GM12878 (cell line): ENCODE results near the gene CYBB. TPM values are rescaled to one million over a fixed set of nuclear protein-coding genes. Genes with fewer than 3 reads are reported as not detected.

Experiments
- ATAC-seq: fragments of 200-7000 bp; cut with Tn5 transposase; 3 replicates; pipeline ENCODE4 v1.9.1; 2020; ENCODE audit warnings: mild to moderate bottlenecking, moderate library complexity
- BruUV-seq: library from RNA; stranded (reverse); fragments of 400-500 nt; replicated peaks from 2 replicates; lab custom pipeline; 2021; lab: Mats Ljungman, UMichigan
- CTCF ChIA-PET: fragments of 300-600 bp; sonication (Branson Sonifier 250); formaldehyde crosslinking; extraction: SDS; loops from one replicate; lab custom pipeline; 2021; ENCODE audit warnings: inconsistent platforms; lab: Yijun Ruan, JAX
- POLR2A ChIA-PET: fragments of 350-600 bp; formaldehyde crosslinking; extraction: SDS; loops from one replicate; lab custom pipeline; 2021; ENCODE audit warnings: inconsistent platforms; lab: Charles Lee
- RAD21 ChIA-PET: fragments of 300-600 bp; sonication (Branson Sonifier 250); formaldehyde crosslinking; loops from one replicate; lab custom pipeline; 2023; ENCODE audit warnings: antibody characterized with exemption; ENCODE audit not compliant: unreplicated experiment; lab: Charles Lee
- SMC1A ChIA-PET: fragments of 300-600 bp; sonication (Branson Sonifier 250); formaldehyde crosslinking; loops from one replicate; lab custom pipeline; 2023; ENCODE audit not compliant: unreplicated experiment, uncharacterized antibody; lab: Charles Lee
- DNase-seq: peaks from one replicate; pipeline ENCODE4 v3.0.0-alpha.2; 2011; ENCODE audit warnings: low read depth, low spot score
- FAIRE-seq: peaks from 3 replicates; lab custom pipeline; 2011; peaks lifted over from hg19 to GRCh38; lab: Jason Lieb, UNC
- H2AFZ ChIP-seq: 2 replicates; pipeline ENCODE4 v1.6.0; 2011; ENCODE audit warnings: low read depth, low read length, control low read depth; ENCODE audit not compliant: control insufficient read depth
- H3K27ac ChIP-seq: 2 replicates; pipeline ENCODE4 v1.5.1; 2011; ENCODE audit warnings: control low read depth; ENCODE audit not compliant: control insufficient read depth, insufficient read depth
- H3K27me3 ChIP-seq, 2 experiments: replicated peaks in 1 of 2; 2 replicates each; pipeline versions ENCODE4 v1.6.0 to v1.6.1; 2011; ENCODE audit warnings: low read length in 1 of 2; ENCODE audit not compliant: control insufficient read depth in 2 of 2, insufficient read depth in 2 of 2
- H3K36me3 ChIP-seq, 2 experiments: 2 replicates each; pipeline ENCODE4 v1.5.1; 2011; ENCODE audit warnings: low read length in 1 of 2; ENCODE audit not compliant: control insufficient read depth in 2 of 2, insufficient read depth in 2 of 2
- H3K4me1 ChIP-seq: 2 replicates; pipeline ENCODE4 v1.6.1; 2011; ENCODE audit warnings: mild to moderate bottlenecking, low read length, moderate library complexity, mixed read lengths; ENCODE audit not compliant: control insufficient read depth, insufficient read depth
- H3K4me2 ChIP-seq: 2 replicates; pipeline ENCODE4 v1.6.0; 2011; ENCODE audit warnings: control low read depth; ENCODE audit not compliant: control insufficient read depth, insufficient read depth
- H3K4me3 ChIP-seq: fragments of 200-600 bp; sonication (generic); 2 replicates; pipeline ENCODE4 v1.5.1; 2016
- H3K79me2 ChIP-seq: 2 replicates; pipeline ENCODE4 v1.6.0; 2011; ENCODE audit warnings: low read length; ENCODE audit not compliant: control insufficient read depth, insufficient read depth
- H3K9ac ChIP-seq: 2 replicates; pipeline ENCODE4 v1.8.0; 2011; ENCODE audit warnings: low read length, control low read depth, mixed read lengths; ENCODE audit not compliant: control insufficient read depth, insufficient read depth
- H3K9me3 ChIP-seq: replicated peaks from 3 replicates; pipeline ENCODE4 v1.5.1; 2011; ENCODE audit warnings: mild to moderate bottlenecking, low read length; ENCODE audit not compliant: control insufficient read depth, insufficient read depth
- H4K20me1 ChIP-seq: 2 replicates; pipeline ENCODE4 v1.6.0; 2011; ENCODE audit not compliant: control insufficient read depth, insufficient read depth
- ASH2L ChIP-seq: fragments of 300-600, 200-600 bp; sonication (generic); IDR thresholded peaks from 2 replicates; pipeline ENCODE4 v1.6.1; 2017; ENCODE audit warnings: low read depth, mild to moderate bottlenecking, borderline replicate concordance
- CBX3 ChIP-seq: fragments of 200-600 bp; sonication (generic); IDR thresholded peaks from 2 replicates; pipeline ENCODE4 v1.6.1; 2016; ENCODE audit warnings: low read depth, borderline replicate concordance
- FOXM1 ChIP-seq: IDR thresholded peaks from 2 replicates; pipeline ENCODE4 v1.6.1; 2012; ENCODE audit warnings: low read depth, mild to moderate bottlenecking, inconsistent platforms, low read length, moderate library complexity
- RAD21 ChIP-seq: IDR thresholded peaks from 2 replicates; pipeline ENCODE4 v1.6.1; 2011; ENCODE audit warnings: mild to moderate bottlenecking, low read depth, low read length, moderate library complexity; ENCODE audit not compliant: insufficient read depth
- RCOR1 ChIP-seq: conservative IDR thresholded peaks from 2 replicates; pipeline ENCODE4 v1.6.1; 2012; ENCODE audit warnings: low read depth, low read length, improper control_type of control experiment
- SREBF2 ChIP-seq: IDR thresholded peaks from 2 replicates; pipeline ENCODE4 v1.6.1; 2012; ENCODE audit warnings: mild to moderate bottlenecking, low read length
- WGBS: methylation state at CpG from one replicate; pipeline ENCODE4 v1.1.6; 2016; ENCODE audit warnings: low lambda C conversion rate; ENCODE audit not compliant: insufficient replicate concordance, insufficient coverage; ENCODE audit errors: missing lambda C conversion rate; 5-methylcytosine and 5-hydroxymethylcytosine counted together
- in situ Hi-C: fragments of 300-500 bp; cut with MboI; formaldehyde crosslinking; loops from 9 replicates; pipeline ENCODE4 v1.14.3; 2018; ENCODE audit warnings: mixed read lengths
- intact Hi-C: fragments of 100-400 bp; cut with micrococcal nuclease; formaldehyde crosslinking; loops from one replicate; pipeline ENCODE4 v1.14.2; 2022; ENCODE audit not compliant: unreplicated experiment
- polyA plus RNA-seq, 11 experiments: library from polyadenylated mRNA; depleted of rRNA in 4 of 11; unstranded in 6 of 11; stranded (reverse) in 5 of 11; fragments of >200 nt; fragmentation: Nextera tagmentation in 4 of 11; fragmentation: Illumina TruSeq in 1 of 11; extraction: Ambion mirVana in 4 of 11; extraction: Trizol in 1 of 11; gene quantifications; 1 replicate in 1 of 11; 2 replicates in 10 of 11; pipeline versions ENCODE4 v1.2.1 to v1.2.3, GENCODE V29; 2011 to 2016; ENCODE audit warnings: inconsistent platforms in 2 of 11, missing spikeins in 2 of 11, low read depth in 1 of 11
- total RNA-seq, 4 experiments: library from RNA; depleted of rRNA in 3 of 4; stranded (reverse); fragments of >200 nt in 3 of 4; fragmentation: Illumina TruSeq in 1 of 4; extraction: Trizol in 1 of 4; gene quantifications; 2 replicates each; pipeline versions ENCODE4 v1.2.1 to v1.2.3, GENCODE V29; 2013 to 2021
- TF ChIP-seq, protein P1 (sequence below): IDR thresholded peaks from 2 replicates; pipeline ENCODE4 v1.6.1; 2011; ENCODE audit warnings: low read depth, low read length, improper control_type of control experiment, borderline replicate concordance
- TF ChIP-seq, protein P2 (sequence below): IDR thresholded peaks from 2 replicates; pipeline ENCODE4 v1.6.1; 2012; ENCODE audit warnings: improper control_type of control experiment, low read depth, low read length; ENCODE audit not compliant: insufficient replicate concordance
- TF ChIP-seq, protein P3 (sequence below): fragments of 450-650 bp; IDR thresholded peaks from 2 replicates; pipeline ENCODE4 v1.6.1; 2014; ENCODE audit warnings: mild to moderate bottlenecking
- TF ChIP-seq, protein P4 (sequence below): fragments of 450-650 bp; IDR thresholded peaks from 2 replicates; pipeline ENCODE4 v1.6.1; 2017; ENCODE audit warnings: antibody characterized with exemption, mild to moderate bottlenecking, moderate library complexity
- TF ChIP-seq, protein P5 (sequence below): IDR thresholded peaks from 2 replicates; pipeline ENCODE4 v1.6.1; 2012; ENCODE audit warnings: low read depth, low read length, improper control_type of control experiment
- TF ChIP-seq, protein P6 (sequence below): IDR thresholded peaks from 2 replicates; pipeline ENCODE4 v1.6.1; 2012; ENCODE audit warnings: low read depth, low read length, improper control_type of control experiment

CYBB gene
- total and polyA plus RNA-seq, 10 of the 15 experiments (the other 5 are each of a cell fraction or from before 2014, with no cell fraction given): 6.2 to 73.9 (median 24.8) TPM

DNA sequence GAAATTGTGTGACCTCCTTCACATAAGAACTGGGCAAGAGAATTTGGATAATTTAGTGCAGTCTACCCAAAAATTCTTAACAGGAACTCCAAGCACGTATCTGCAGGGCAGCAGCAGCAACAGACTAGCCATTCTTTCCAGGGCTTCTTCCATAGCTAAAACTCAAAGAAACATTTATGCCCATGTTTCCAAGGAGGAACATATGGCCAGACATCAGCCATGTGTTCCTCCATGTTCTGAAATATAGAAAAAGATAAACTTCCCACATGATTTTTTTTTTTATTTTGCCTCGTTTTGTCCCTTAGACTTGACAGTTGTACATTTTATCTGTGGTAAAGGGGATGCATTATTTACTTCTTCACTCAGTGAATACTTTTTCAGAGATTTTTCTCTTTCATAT, 27.6 kb upstream of the CYBB start:
- Histone ChIP-seq H3K27me3 (no peaks in the 10 kb centered on the region), H3K4me1 (peaks cover 27% of the 10 kb centered on the region), H3K36me3 (no peaks in the 10 kb centered on the region), H3K27ac (no peak overlapping the region), H3K4me3 (no peak overlapping the region), H3K9me3 (no peaks in the 10 kb centered on the region), H3K9ac (no peak overlapping the region), H3K79me2 (no peaks in the 10 kb centered on the region), H3K4me2 (no peak overlapping the region), H2AFZ (no peak overlapping the region), H4K20me1 (no peaks in the 10 kb centered on the region)
- CTCF ChIA-PET: interaction anchor here (2.4 to 6.1 kb wide), 3 partner anchors 8 to 73 kb away, joined by 9 to 43 read pairs (median 16); partner anchors contain the start of gene CYBB
- SMC1A ChIA-PET: interaction anchor here (2.3 to 4.6 kb wide), 3 partner anchors 11 to 32 kb away, joined by 7 to 72 read pairs (median 17); partner anchors contain the start of gene CYBB
- intact Hi-C loops: no loop called here
- POLR2A ChIA-PET: interaction anchor here (0.6 kb wide), 1 partner anchor 67 kb away, joined by 5 read pairs; no protein-coding TSS in a partner anchor
- in situ Hi-C loops: no loop called here
- no TSS peak for BruUV-seq
- DNase-seq: no peak
- WGBS: 67% methylated on average over 2 of the region's 2 CpGs
- no peak for ATAC-seq
- RAD21 ChIA-PET: interaction anchor here (0.9 kb wide), 1 partner anchor 10 kb away, joined by 3 read pairs; no protein-coding TSS in a partner anchor
- FAIRE-seq: no peak
- TF ChIP-seq RAD21 (no peak), SREBF2 (no peak), RCOR1 (no peak), ASH2L (no peak), CBX3 (no peak), FOXM1 (no peak)
- TF ChIP-seq, protein P1, sequence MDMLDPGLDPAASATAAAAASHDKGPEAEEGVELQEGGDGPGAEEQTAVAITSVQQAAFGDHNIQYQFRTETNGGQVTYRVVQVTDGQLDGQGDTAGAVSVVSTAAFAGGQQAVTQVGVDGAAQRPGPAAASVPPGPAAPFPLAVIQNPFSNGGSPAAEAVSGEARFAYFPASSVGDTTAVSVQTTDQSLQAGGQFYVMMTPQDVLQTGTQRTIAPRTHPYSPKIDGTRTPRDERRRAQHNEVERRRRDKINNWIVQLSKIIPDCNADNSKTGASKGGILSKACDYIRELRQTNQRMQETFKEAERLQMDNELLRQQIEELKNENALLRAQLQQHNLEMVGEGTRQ: no peak
- TF ChIP-seq, protein P2, sequence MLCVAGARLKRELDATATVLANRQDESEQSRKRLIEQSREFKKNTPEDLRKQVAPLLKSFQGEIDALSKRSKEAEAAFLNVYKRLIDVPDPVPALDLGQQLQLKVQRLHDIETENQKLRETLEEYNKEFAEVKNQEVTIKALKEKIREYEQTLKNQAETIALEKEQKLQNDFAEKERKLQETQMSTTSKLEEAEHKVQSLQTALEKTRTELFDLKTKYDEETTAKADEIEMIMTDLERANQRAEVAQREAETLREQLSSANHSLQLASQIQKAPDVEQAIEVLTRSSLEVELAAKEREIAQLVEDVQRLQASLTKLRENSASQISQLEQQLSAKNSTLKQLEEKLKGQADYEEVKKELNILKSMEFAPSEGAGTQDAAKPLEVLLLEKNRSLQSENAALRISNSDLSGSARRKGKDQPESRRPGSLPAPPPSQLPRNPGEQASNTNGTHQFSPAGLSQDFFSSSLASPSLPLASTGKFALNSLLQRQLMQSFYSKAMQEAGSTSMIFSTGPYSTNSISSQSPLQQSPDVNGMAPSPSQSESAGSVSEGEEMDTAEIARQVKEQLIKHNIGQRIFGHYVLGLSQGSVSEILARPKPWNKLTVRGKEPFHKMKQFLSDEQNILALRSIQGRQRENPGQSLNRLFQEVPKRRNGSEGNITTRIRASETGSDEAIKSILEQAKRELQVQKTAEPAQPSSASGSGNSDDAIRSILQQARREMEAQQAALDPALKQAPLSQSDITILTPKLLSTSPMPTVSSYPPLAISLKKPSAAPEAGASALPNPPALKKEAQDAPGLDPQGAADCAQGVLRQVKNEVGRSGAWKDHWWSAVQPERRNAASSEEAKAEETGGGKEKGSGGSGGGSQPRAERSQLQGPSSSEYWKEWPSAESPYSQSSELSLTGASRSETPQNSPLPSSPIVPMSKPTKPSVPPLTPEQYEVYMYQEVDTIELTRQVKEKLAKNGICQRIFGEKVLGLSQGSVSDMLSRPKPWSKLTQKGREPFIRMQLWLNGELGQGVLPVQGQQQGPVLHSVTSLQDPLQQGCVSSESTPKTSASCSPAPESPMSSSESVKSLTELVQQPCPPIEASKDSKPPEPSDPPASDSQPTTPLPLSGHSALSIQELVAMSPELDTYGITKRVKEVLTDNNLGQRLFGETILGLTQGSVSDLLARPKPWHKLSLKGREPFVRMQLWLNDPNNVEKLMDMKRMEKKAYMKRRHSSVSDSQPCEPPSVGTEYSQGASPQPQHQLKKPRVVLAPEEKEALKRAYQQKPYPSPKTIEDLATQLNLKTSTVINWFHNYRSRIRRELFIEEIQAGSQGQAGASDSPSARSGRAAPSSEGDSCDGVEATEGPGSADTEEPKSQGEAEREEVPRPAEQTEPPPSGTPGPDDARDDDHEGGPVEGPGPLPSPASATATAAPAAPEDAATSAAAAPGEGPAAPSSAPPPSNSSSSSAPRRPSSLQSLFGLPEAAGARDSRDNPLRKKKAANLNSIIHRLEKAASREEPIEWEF: no peak
- TF ChIP-seq, protein P3, sequence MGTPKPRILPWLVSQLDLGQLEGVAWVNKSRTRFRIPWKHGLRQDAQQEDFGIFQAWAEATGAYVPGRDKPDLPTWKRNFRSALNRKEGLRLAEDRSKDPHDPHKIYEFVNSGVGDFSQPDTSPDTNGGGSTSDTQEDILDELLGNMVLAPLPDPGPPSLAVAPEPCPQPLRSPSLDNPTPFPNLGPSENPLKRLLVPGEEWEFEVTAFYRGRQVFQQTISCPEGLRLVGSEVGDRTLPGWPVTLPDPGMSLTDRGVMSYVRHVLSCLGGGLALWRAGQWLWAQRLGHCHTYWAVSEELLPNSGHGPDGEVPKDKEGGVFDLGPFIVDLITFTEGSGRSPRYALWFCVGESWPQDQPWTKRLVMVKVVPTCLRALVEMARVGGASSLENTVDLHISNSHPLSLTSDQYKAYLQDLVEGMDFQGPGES: no peak
- TF ChIP-seq, protein P4, sequence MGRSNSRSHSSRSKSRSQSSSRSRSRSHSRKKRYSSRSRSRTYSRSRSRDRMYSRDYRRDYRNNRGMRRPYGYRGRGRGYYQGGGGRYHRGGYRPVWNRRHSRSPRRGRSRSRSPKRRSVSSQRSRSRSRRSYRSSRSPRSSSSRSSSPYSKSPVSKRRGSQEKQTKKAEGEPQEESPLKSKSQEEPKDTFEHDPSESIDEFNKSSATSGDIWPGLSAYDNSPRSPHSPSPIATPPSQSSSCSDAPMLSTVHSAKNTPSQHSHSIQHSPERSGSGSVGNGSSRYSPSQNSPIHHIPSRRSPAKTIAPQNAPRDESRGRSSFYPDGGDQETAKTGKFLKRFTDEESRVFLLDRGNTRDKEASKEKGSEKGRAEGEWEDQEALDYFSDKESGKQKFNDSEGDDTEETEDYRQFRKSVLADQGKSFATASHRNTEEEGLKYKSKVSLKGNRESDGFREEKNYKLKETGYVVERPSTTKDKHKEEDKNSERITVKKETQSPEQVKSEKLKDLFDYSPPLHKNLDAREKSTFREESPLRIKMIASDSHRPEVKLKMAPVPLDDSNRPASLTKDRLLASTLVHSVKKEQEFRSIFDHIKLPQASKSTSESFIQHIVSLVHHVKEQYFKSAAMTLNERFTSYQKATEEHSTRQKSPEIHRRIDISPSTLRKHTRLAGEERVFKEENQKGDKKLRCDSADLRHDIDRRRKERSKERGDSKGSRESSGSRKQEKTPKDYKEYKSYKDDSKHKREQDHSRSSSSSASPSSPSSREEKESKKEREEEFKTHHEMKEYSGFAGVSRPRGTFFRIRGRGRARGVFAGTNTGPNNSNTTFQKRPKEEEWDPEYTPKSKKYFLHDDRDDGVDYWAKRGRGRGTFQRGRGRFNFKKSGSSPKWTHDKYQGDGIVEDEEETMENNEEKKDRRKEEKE: no peak
- TF ChIP-seq, protein P5, sequence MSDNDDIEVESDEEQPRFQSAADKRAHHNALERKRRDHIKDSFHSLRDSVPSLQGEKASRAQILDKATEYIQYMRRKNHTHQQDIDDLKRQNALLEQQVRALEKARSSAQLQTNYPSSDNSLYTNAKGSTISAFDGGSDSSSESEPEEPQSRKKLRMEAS: no peak
- TF ChIP-seq, protein P6, sequence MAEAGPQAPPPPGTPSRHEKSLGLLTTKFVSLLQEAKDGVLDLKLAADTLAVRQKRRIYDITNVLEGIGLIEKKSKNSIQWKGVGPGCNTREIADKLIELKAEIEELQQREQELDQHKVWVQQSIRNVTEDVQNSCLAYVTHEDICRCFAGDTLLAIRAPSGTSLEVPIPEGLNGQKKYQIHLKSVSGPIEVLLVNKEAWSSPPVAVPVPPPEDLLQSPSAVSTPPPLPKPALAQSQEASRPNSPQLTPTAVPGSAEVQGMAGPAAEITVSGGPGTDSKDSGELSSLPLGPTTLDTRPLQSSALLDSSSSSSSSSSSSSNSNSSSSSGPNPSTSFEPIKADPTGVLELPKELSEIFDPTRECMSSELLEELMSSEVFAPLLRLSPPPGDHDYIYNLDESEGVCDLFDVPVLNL: no peak
